Measurements from ENCODE around the gene CNKSR2.

The CNKSR2 gene

GRCh38 chrX:21616386-21616785 lies 242.2 kb downstream of the CNKSR2 start:
- DNase-seq, result no peak

GRCh38 chrX:21620234-21620633 lies 246.0 kb downstream of the CNKSR2 start:
- DNase-seq, result no peak

GRCh38 chrX:21623778-21624501 lies 249.7 kb downstream of the CNKSR2 start:
- DNase-seq, result no peak

- no peak for DNase-seq
Observed at GRCh38 chrX:21632027-21632426, 257.8 kb downstream of the CNKSR2 start.

- no peak for DNase-seq
Observed at GRCh38 chrX:21638311-21638710, 264.1 kb downstream of the CNKSR2 start.

GRCh38 chrX:21639775-21640174 lies 265.6 kb downstream of the CNKSR2 start:
- DNase-seq, result no peak

GRCh38 chrX:21645431-21645830 lies 271.2 kb downstream of the CNKSR2 start:
- DNase-seq, result no peak

GRCh38 chrX:21645886-21646285 lies 271.7 kb downstream of the CNKSR2 start:
- no peak for DNase-seq

GRCh38 chrX:21655901-21656586 lies 281.8 kb downstream of the CNKSR2 start:
- no peak for DNase-seq

GRCh38 chrX:21656587-21657317 lies 282.5 kb downstream of the CNKSR2 start:
- DNase-seq, result no peak

GRCh38 chrX:21657318-21658151 lies 283.3 kb downstream of the CNKSR2 start:
- no peak for DNase-seq

- no peak for DNase-seq
Observed at GRCh38 chrX:21658152-21658737, 284.0 kb downstream of the CNKSR2 start, which contains the start of gene KLHL34. Gene KLHL34 (minus strand): TSS chrX:21658330. CDS start chrX:21657788, 542 bp downstream.

GRCh38 chrX:21658746-21659145 lies 284.5 kb downstream of the CNKSR2 start:
- no peak for DNase-seq

GRCh38 chrX:21659320-21659719 lies 285.1 kb downstream of the CNKSR2 start:
- no peak for DNase-seq

- no peak for DNase-seq
Observed at GRCh38 chrX:21660156-21660555, 285.9 kb downstream of the CNKSR2 start.

- no peak for DNase-seq
Observed at GRCh38 chrX:21661316-21661715, 287.1 kb downstream of the CNKSR2 start.

- DNase-seq, result no peak
Observed at GRCh38 chrX:21662761-21663160, 288.5 kb downstream of the CNKSR2 start.

GRCh38 chrX:21666252-21666651 lies 292.0 kb downstream of the CNKSR2 start:
- no peak for DNase-seq

- no peak for DNase-seq
Observed at GRCh38 chrX:21666679-21667078, 292.5 kb downstream of the CNKSR2 start.

- DNase-seq, result no peak
Observed at GRCh38 chrX:21674430-21675186, 300.4 kb downstream of the CNKSR2 start.

- DNase-seq, result no peak
Observed at GRCh38 chrX:21675931-21676330, 301.7 kb downstream of the CNKSR2 start.

Measured in NCI-H1417 treated with DMSO at 0.1 percent for 48 hours (cell line).